Urinary bladder (tissue), 4 donors: Measurements from ENCODE around the gene FOXD2. TPM values are rescaled to one million over a fixed set of nuclear protein-coding genes. Genes with fewer than 3 reads are reported as not detected.

ENCODE experiments used
- DNase-seq: peaks from one replicate; pipeline ENCODE4 v3.0.0-alpha.2; 2015; ENCODE audit errors: extremely low spot score
- H3K27ac ChIP-seq: one replicate; pipeline ENCODE4 v1.5.1; 2013; ENCODE audit warnings: low read depth, mild to moderate bottlenecking, moderate library complexity
- H3K36me3 ChIP-seq: one replicate; pipeline ENCODE4 v1.6.1; 2013; ENCODE audit warnings: mild to moderate bottlenecking, moderate library complexity; ENCODE audit not compliant: insufficient read depth
- H3K4me1 ChIP-seq: one replicate; pipeline ENCODE4 v1.6.1; 2013; ENCODE audit warnings: mild to moderate bottlenecking, moderate library complexity; ENCODE audit not compliant: insufficient read depth
- H3K4me3 ChIP-seq: one replicate; pipeline ENCODE4 v1.5.1; 2013; ENCODE audit warnings: low read depth, low read length
- WGBS: extraction: QIAGEN DNeasy Blood & Tissue Kit; methylation state at CpG from one replicate; pipeline ENCODE4 v1.1.7; 2013; 5-methylcytosine and 5-hydroxymethylcytosine counted together
- polyA plus RNA-seq: library from polyadenylated mRNA; stranded (reverse); fragments of 200-250 nt; gene quantifications from one replicate; pipeline ENCODE4 v1.2.3, GENCODE V29; 2013
- total RNA-seq: library from RNA; depleted of rRNA; stranded (reverse); fragments of >200 nt; gene quantifications from one replicate; pipeline ENCODE4 v1.2.3, GENCODE V29; 2014
- donor health status: healthy with polysubstance abuse.
- donor health status: healthy.

The FOXD2 gene
- total and polyA plus RNA-seq, 2 donors, result 0.19 to 0.85 TPM

GRCh38 chr1:47477595-47478080, 39.8 kb downstream of the FOXD2 start:
- no peak for DNase-seq
- WGBS, result 87% methylated on average over 3 of the region's 3 CpGs
- Histone ChIP-seq H3K27ac (peak overlapping the region; percentile 53), H3K4me3 (no peak overlapping the region), H3K36me3 (no peaks in the 10 kb centered on the region), H3K4me1 (no peaks in the 10 kb centered on the region)

GRCh38 chr1:47478090-47478489, 40.2 kb downstream of the FOXD2 start:
- peak; percentile 42 for DNase-seq
- WGBS, result 18% methylated on average over 9 of the region's 9 CpGs
- H3K27ac ChIP-seq, result peak overlapping the region; percentile 53
- H3K4me1 ChIP-seq, result no peaks in the 10 kb centered on the region
- no peak overlapping the region for H3K4me3 ChIP-seq
- H3K36me3 ChIP-seq, result no peaks in the 10 kb centered on the region

GRCh38 chr1:47479664-47480063, 41.8 kb downstream of the FOXD2 start:
- WGBS, result 71% methylated on average over 6 of the region's 6 CpGs
- DNase-seq, result no peak
- Histone ChIP-seq H3K4me1 (no peaks in the 10 kb centered on the region), H3K36me3 (no peaks in the 10 kb centered on the region), H3K27ac (no peak overlapping the region), H3K4me3 (no peak overlapping the region)

DNA sequence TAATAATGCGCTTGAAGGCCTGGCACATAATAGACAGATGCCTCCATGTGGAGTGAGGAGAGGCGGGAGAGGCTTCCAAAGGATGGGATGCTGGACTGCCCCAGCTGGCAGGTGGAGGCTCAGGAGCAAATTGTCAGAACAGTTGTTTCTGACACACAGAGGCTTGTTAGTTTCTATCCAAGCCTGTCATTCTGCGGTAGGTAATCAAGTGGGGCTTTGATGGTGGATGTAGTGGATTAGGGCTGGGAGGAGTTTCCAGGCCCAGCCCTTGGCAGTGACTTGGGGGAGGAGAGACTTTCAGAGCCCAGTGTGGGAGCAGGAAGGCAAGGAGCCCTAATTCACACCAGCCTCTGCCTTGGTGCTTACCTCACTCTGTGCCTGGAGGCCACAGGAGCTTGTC, 44.1 kb downstream of the FOXD2 start:
- WGBS, result 83% methylated on average over 3 of the region's 3 CpGs

GRCh38 chr1:47482786-47483185, 44.9 kb downstream of the FOXD2 start:
- Histone ChIP-seq H3K4me1 (no peaks in the 10 kb centered on the region), H3K36me3 (no peaks in the 10 kb centered on the region), H3K4me3 (no peak overlapping the region), H3K27ac (no peak overlapping the region)
- DNase-seq, result no peak
- 49% methylated on average over 1 of the region's 1 CpG for WGBS

More for the DNA sequence above, 44.1 kb downstream of the FOXD2 start:
- no peaks in the 10 kb centered on the region for H3K4me1 ChIP-seq
- no peak overlapping the region for H3K27ac ChIP-seq
- DNase-seq, result no peak
- no peak overlapping the region for H3K4me3 ChIP-seq
- H3K36me3 ChIP-seq, result no peaks in the 10 kb centered on the region

DNA sequence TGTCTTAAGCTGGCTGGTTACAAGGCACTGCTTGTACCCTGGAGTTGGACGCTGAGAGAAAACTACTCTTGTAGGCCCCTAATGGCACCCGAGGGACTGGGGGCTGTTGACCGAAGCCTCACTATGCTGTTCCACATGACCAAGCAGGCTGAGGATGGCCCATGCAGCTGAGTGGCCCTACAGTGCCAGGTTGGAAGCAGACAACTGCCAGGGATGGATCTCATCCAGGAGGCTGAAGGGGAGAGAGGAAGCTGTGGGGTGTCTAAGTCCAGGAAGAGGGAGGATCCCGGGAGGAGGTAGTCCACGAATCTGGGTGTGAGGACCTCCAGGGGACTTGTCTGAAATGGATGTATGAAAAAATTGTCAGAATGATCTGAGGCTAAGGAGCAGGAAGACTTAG, 45.8 kb downstream of the FOXD2 start:
- H3K27ac ChIP-seq, result no peak overlapping the region
- 87% methylated on average over 5 of the region's 5 CpGs for WGBS
- H3K4me3 ChIP-seq, result no peak overlapping the region
- H3K36me3 ChIP-seq, result no peaks in the 10 kb centered on the region
- no peak for DNase-seq
- H3K4me1 ChIP-seq, result no peaks in the 10 kb centered on the region

GRCh38 chr1:47485817-47486216, 48.0 kb downstream of the FOXD2 start:
- no peak for DNase-seq
- Histone ChIP-seq H3K27ac (no peak overlapping the region), H3K4me3 (no peak overlapping the region), H3K4me1 (no peaks in the 10 kb centered on the region), H3K36me3 (no peaks in the 10 kb centered on the region)
- WGBS, result 89% methylated on average over 3 of the region's 3 CpGs

DNA sequence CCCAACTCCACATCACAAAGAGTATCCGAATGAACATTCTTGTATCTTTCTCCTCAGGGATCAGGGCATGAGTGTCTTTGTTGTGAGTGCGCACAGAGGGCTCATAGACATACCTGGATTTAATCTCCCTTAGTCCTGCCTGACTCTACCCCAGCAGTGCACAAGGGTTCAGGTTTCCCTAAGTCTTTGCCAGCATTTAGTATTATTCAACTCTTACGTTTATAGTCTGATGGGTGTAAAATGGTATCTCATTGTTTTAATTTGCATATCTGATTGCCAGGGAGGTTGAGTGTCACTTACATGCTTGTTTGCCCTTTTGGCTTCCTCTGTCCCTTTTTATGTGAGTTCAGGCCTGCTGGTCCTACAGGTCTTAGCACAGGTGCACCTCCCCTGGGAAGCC, 49.5 kb downstream of the FOXD2 start:
- Histone ChIP-seq H3K4me3 (no peak overlapping the region), H3K36me3 (no peaks in the 10 kb centered on the region), H3K27ac (no peak overlapping the region), H3K4me1 (no peaks in the 10 kb centered on the region)
- 96% methylated on average over 3 of the region's 3 CpGs for WGBS
- DNase-seq, result no peak

DNA sequence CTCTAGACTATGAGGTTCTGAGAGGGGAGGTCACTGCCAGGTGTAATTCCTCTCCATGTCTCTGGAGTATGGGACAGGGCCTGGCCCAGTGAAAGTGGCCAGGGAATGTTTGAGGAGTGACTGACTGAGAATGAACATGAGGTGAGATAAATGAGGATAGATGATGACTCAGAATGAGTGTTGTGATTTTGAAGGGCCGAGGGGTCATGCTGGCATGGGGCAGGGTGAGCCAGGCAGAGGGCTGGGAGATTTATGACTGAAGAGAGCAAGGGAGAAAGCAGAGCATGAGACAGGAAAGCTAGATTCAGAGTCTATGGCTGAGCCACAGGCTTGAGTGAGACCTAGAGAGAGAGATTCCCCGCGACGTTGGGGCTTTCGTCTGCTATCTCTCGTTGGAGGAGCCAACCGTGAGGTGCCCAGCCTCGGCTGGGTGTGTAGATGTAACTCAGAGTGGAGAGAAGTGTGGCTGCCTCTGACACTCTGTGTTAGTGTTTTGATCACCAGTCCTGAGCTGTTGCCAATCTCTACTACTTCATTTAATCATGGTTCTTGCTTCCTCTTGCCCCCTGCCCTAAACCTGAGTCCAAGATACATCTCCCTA, 50.1 kb downstream of the FOXD2 start:
- 84% methylated on average over 8 of the region's 8 CpGs for WGBS
- H3K4me3 ChIP-seq, result no peak overlapping the region
- H3K36me3 ChIP-seq, result no peaks in the 10 kb centered on the region
- no peaks in the 10 kb centered on the region for H3K4me1 ChIP-seq
- no peak overlapping the region for H3K27ac ChIP-seq
- no peak for DNase-seq

Other genes with a start within 250 kb of the FOXD2 start
- not detected for gene PDZK1IP1, start 248.0 kb upstream of the FOXD2 start, total RNA-seq
- 0.20 TPM for gene PDZK1IP1, start 248.0 kb upstream of the FOXD2 start, polyA plus RNA-seq
- 4.2 TPM for gene TAL1, start 205.8 kb upstream of the FOXD2 start, total RNA-seq
- gene TAL1, start 205.8 kb upstream of the FOXD2 start, polyA plus RNA-seq, result 4.0 TPM
- 13.0 TPM for gene STIL, start 123.9 kb upstream of the FOXD2 start, total RNA-seq
- gene STIL, start 123.9 kb upstream of the FOXD2 start, polyA plus RNA-seq, result 0.53 TPM
- 146 TPM for gene CMPK1, start 104.3 kb upstream of the FOXD2 start, total RNA-seq
- 92.0 TPM for gene CMPK1, start 104.3 kb upstream of the FOXD2 start, polyA plus RNA-seq
- not detected for gene FOXE3, start 21.8 kb upstream of the FOXD2 start, total RNA-seq
- gene FOXE3, start 21.8 kb upstream of the FOXD2 start, polyA plus RNA-seq, result not detected